ENCODE measurements around the gene CLASP1.
"Not testable (repeated sequence)": the region's sequence is repeated elsewhere in the genome, so short reads cannot be mapped to it uniquely, and the experiment has no call there.

The CLASP1 gene

DNA sequence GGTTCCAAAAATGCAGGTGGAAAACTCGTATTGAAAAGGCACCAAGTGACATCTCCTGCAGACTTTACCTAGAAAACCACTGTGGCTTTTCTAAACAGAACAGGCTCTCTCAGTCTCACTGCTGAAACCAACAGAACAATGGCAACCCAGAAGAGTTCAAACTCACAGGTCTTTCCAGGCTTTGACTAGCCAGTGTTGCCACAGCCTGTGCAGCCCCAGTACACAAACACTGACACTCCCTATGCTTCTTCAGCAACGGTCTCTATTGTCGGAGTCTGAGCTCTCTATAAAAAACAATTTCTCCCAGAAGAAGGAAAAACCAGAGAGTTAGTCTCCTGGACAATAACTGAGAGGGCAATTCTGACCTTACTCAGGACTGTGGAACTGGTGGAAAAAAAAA, 206.4 kb downstream of the CLASP1 start:
- no peak for TF ChIP-seq PPARA (CRISPR knock-in tag; IDR thresholded peaks at IDR 0.05; ENCODE audit: borderline replicate concordance)
- no peak for TF ChIP-seq ZNF8 (CRISPR knock-in tag; IDR thresholded peaks at IDR 0.05)
- no peak for TF ChIP-seq CSRNP3 (CRISPR knock-in tag; IDR thresholded peaks at IDR 0.05)
- no peak for TF ChIP-seq ZNF70 (CRISPR knock-in tag; IDR thresholded peaks at IDR 0.05)
- TF ChIP-seq ZFP3 (CRISPR knock-in tag; IDR thresholded peaks at IDR 0.05) = no peak
- no peak for TF ChIP-seq GLIS3 (CRISPR knock-in tag; IDR thresholded peaks at IDR 0.05)
- TF ChIP-seq ESRRG (CRISPR knock-in tag; IDR thresholded peaks at IDR 0.05) = no peak
- TF ChIP-seq RARB (CRISPR knock-in tag; IDR thresholded peaks at IDR 0.05) = no peak
- TF ChIP-seq CSDC2 (CRISPR knock-in tag; IDR thresholded peaks at IDR 0.05) = no peak
- no peak for ATAC-seq

DNA sequence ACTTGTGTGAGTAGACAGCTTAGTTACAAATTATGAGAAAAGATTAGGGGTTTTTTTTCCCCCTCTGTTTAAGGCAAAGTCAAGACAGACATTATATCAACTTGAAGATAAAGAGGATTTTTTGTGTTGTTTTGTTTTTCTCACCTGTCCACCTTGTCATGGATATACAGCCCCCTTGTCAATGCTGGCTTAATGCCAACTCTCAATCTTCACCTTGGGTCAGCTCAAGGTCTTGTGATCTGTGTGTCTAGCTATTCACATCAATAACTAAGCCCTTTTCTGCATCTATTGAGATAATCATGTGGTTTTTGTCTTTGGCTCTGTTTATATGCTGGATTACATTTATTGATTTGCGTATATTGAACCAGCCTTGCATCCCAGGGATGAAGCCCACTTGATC, 211.0 kb downstream of the CLASP1 start:
- ATAC-seq = not testable (repeated sequence)

DNA sequence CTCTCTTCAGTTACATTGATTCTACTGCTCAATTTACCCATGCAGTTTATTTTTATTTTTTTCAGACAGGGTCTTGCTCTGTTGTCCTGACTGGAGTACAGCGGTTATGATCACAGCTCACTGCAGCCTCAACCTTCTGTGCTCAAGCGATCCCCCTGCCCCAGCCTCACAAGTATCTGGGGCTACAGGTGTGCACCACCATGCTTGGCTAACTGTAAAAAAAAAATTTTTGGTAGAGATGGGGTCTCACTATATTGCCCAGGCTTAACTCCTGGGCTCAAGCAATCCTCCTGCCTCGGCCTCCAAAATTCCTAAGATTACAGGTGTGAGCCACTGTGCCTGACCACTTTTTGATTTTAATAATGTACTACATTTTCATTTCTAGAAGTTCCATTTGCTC, 212.3 kb downstream of the CLASP1 start:
- no peak for ATAC-seq
- no peak for TF ChIP-seq ZFP30 (CRISPR knock-in tag; IDR thresholded peaks at IDR 0.05)
- no peak for TF ChIP-seq TOX (CRISPR knock-in tag; IDR thresholded peaks at IDR 0.05; ENCODE audit: borderline replicate concordance)
- TF ChIP-seq TSHZ2 (CRISPR knock-in tag; IDR thresholded peaks at IDR 0.05) = no peak
- no peak for TF ChIP-seq PATZ1 (CRISPR knock-in tag; IDR thresholded peaks at IDR 0.05; ENCODE audit: borderline replicate concordance)
- TF ChIP-seq PPARA (CRISPR knock-in tag; IDR thresholded peaks at IDR 0.05; ENCODE audit: borderline replicate concordance) = no peak
- TF ChIP-seq ZNF8 (CRISPR knock-in tag; IDR thresholded peaks at IDR 0.05) = no peak
- TF ChIP-seq BACH2 (CRISPR knock-in tag; IDR thresholded peaks at IDR 0.05; ENCODE audit: borderline replicate concordance) = no peak
- TF ChIP-seq OSR1 (CRISPR knock-in tag; IDR thresholded peaks at IDR 0.05) = no peak
- TF ChIP-seq GLIS3 (CRISPR knock-in tag; IDR thresholded peaks at IDR 0.05) = no peak
- TF ChIP-seq ZC3H10 (CRISPR knock-in tag; IDR thresholded peaks at IDR 0.05) = no peak
- TF ChIP-seq ESRRG (CRISPR knock-in tag; IDR thresholded peaks at IDR 0.05) = no peak
- TF ChIP-seq ZNF70 (CRISPR knock-in tag; IDR thresholded peaks at IDR 0.05) = no peak
- TF ChIP-seq ISL1 (CRISPR knock-in tag; IDR thresholded peaks at IDR 0.05) = no peak
- no peak for TF ChIP-seq SNAI2 (CRISPR knock-in tag; IDR thresholded peaks at IDR 0.05)
- TF ChIP-seq RARB (CRISPR knock-in tag; IDR thresholded peaks at IDR 0.05) = no peak
- no peak for TF ChIP-seq ARNTL (CRISPR knock-in tag; IDR thresholded peaks at IDR 0.05; ENCODE audit: borderline replicate concordance, low read depth)

- TF ChIP-seq ESRRG (CRISPR knock-in tag; IDR thresholded peaks at IDR 0.05) (no peak), POU6F1 (CRISPR knock-in tag; IDR thresholded peaks at IDR 0.05; ENCODE audit: borderline replicate concordance, low read depth) (no peak)
- ATAC-seq = no peak
These were observed 213.5 kb downstream of the CLASP1 start for GRCh38 chr2:121435790-121436189.

DNA sequence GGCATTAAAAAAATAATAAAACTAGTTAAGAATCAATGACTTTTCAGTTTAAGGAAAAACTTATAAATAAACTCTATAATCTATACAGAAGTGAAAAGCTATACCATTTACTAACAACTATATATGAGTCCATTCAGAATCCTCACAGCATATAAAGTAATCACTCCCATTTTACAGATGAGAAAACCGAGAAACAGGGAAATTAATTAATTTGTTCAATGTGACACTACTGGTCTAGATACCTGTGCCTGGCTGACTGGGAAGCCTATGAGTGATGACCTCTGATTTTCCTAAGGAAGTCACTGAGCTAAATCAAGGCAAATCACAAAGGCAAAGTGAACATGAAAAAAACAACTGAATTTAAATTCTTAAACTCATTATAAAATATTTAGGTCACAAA, 218.0 kb downstream of the CLASP1 start:
- TF ChIP-seq ARNTL (CRISPR knock-in tag; IDR thresholded peaks at IDR 0.05; ENCODE audit: borderline replicate concordance, low read depth) (no peak), CREB5 (CRISPR knock-in tag; IDR thresholded peaks at IDR 0.05; ENCODE audit: low read depth) (no peak), PATZ1 (CRISPR knock-in tag; IDR thresholded peaks at IDR 0.05; ENCODE audit: borderline replicate concordance) (no peak), CSDC2 (CRISPR knock-in tag; IDR thresholded peaks at IDR 0.05) (no peak)
- no peak for ATAC-seq

Data from SK-N-SH treated with all-trans-retinoic acid at 6 μM for 48 hours (cell line).